H9 (cell line): ENCODE results near the gene TMEM119. TPM values are rescaled to one million over a fixed set of nuclear protein-coding genes. Genes with fewer than 3 reads are reported as not detected.

Source experiments
- DNase-seq: peaks from one replicate; pipeline ENCODE4 v3.0.0-alpha.2; 2017
- H2AFZ ChIP-seq: one replicate; pipeline ENCODE4 v1.6.1; 2013; ENCODE audit warnings: mild to moderate bottlenecking, low read length, control low read depth, moderate library complexity
- H2AK5ac ChIP-seq: 2 replicates; pipeline ENCODE4 v1.6.1; 2013; ENCODE audit warnings: low read length, control low read depth, mixed read lengths; ENCODE audit not compliant: insufficient read length
- H2BK120ac ChIP-seq: one replicate; pipeline ENCODE4 v1.6.1; 2013; ENCODE audit warnings: low read depth, mild to moderate bottlenecking, low read length, control low read depth, inconsistent platforms; ENCODE audit not compliant: poor library complexity, severe bottlenecking
- H2BK12ac ChIP-seq: 2 replicates; pipeline ENCODE4 v1.6.1; 2013; ENCODE audit warnings: low read length, control low read depth, mixed read lengths, low read depth; ENCODE audit not compliant: insufficient read length
- H2BK15ac ChIP-seq: 2 replicates; pipeline ENCODE4 v1.6.1; 2013; ENCODE audit warnings: low read depth, low read length, control low read depth
- H2BK20ac ChIP-seq: one replicate; pipeline ENCODE4 v1.6.1; 2013; ENCODE audit warnings: low read depth, mild to moderate bottlenecking, low read length, control low read depth, inconsistent platforms; ENCODE audit not compliant: poor library complexity, severe bottlenecking
- H2BK5ac ChIP-seq: 2 replicates; pipeline ENCODE4 v1.6.1; 2013; ENCODE audit warnings: low read length, control low read depth, mixed read lengths; ENCODE audit not compliant: insufficient read length
- H3K14ac ChIP-seq: 2 replicates; pipeline ENCODE4 v1.6.1; 2013; ENCODE audit warnings: low read length, control low read depth; ENCODE audit not compliant: insufficient read depth
- H3K18ac ChIP-seq: 2 replicates; pipeline ENCODE4 v1.6.1; 2013; ENCODE audit warnings: low read depth, mild to moderate bottlenecking, mixed read lengths, low read length, control low read depth; ENCODE audit not compliant: insufficient read length
- H3K23ac ChIP-seq: 2 replicates; pipeline ENCODE4 v1.6.1; 2013; ENCODE audit warnings: low read length, control low read depth, mixed read lengths, low read depth; ENCODE audit not compliant: insufficient read length
- H3K23me2 ChIP-seq: 2 replicates; pipeline ENCODE4 v1.6.1; 2013; ENCODE audit warnings: low read depth, mild to moderate bottlenecking, mixed read lengths, low read length, control low read depth; ENCODE audit not compliant: insufficient read length, poor library complexity, severe bottlenecking
- H3K27ac ChIP-seq: 2 replicates; pipeline ENCODE4 v1.5.1; 2013; ENCODE audit warnings: low read length, control low read depth, mixed read lengths, low read depth; ENCODE audit not compliant: insufficient read length
- H3K27me3 ChIP-seq: 2 replicates; pipeline ENCODE4 v1.6.1; 2013; ENCODE audit warnings: low read length, control low read depth, inconsistent platforms; ENCODE audit not compliant: insufficient read depth
- H3K4ac ChIP-seq: 2 replicates; pipeline ENCODE4 v1.6.1; 2013; ENCODE audit warnings: low read depth, mild to moderate bottlenecking, control low read depth, inconsistent platforms, low read length, moderate library complexity
- H3K4me1 ChIP-seq: 2 replicates; pipeline ENCODE4 v1.6.1; 2013; ENCODE audit warnings: low read length, control low read depth, inconsistent platforms; ENCODE audit not compliant: insufficient read depth
- H3K4me2 ChIP-seq: 2 replicates; pipeline ENCODE4 v1.6.1; 2013; ENCODE audit warnings: low read length, control low read depth, mixed read lengths; ENCODE audit not compliant: insufficient read length, insufficient read depth
- H3K56ac ChIP-seq: 2 replicates; pipeline ENCODE4 v1.6.1; 2013; ENCODE audit warnings: low read depth, mild to moderate bottlenecking, mixed read lengths, low read length, control low read depth; ENCODE audit not compliant: insufficient read length
- H3K79me1 ChIP-seq: 2 replicates; pipeline ENCODE4 v1.6.1; 2013; ENCODE audit warnings: low read depth, mild to moderate bottlenecking, moderate library complexity, low read length, control low read depth, inconsistent platforms; ENCODE audit not compliant: insufficient read depth, poor library complexity, severe bottlenecking
- H3K79me2 ChIP-seq: 2 replicates; pipeline ENCODE4 v1.6.1; 2013; ENCODE audit warnings: low read length, control low read depth, inconsistent platforms; ENCODE audit not compliant: insufficient read depth
- H3K9ac ChIP-seq: 2 replicates; pipeline ENCODE4 v1.6.1; 2013; ENCODE audit warnings: low read length, control low read depth, mixed read lengths; ENCODE audit not compliant: insufficient read length; ENCODE audit errors: extremely low read depth
- H3K9me3 ChIP-seq: one replicate; pipeline ENCODE4 v1.6.1; 2013; ENCODE audit warnings: low read depth, low read length, inconsistent platforms; ENCODE audit not compliant: control insufficient read depth
- H3T11ph ChIP-seq: one replicate; pipeline ENCODE4 v1.6.1; 2013; ENCODE audit warnings: mild to moderate bottlenecking, low read length, control low read depth, inconsistent platforms
- H4K20me1 ChIP-seq: one replicate; pipeline ENCODE4 v1.6.1; 2013; ENCODE audit not compliant: control insufficient read depth, insufficient read length, insufficient read depth
- H4K5ac ChIP-seq: 2 replicates; pipeline ENCODE4 v1.6.1; 2013; ENCODE audit warnings: low read depth, mild to moderate bottlenecking, mixed read lengths, low read length, control low read depth; ENCODE audit not compliant: insufficient read length
- H4K8ac ChIP-seq: replicated peaks from 2 replicates; pipeline ENCODE4 v1.6.1; 2013; ENCODE audit warnings: low read length, control low read depth, mixed read lengths, low read depth; ENCODE audit not compliant: insufficient read length
- H4K91ac ChIP-seq: 2 replicates; pipeline ENCODE4 v1.6.1; 2013; ENCODE audit warnings: low read depth, mild to moderate bottlenecking, moderate library complexity, mixed read lengths, low read length, control low read depth; ENCODE audit not compliant: insufficient read length
- H3K27ac Mint-ChIP-seq, 3 experiments: 2 replicates in 2 of 3; 3 replicates in 1 of 3; pipeline ENCODE4 v1.8.0; 2020 to 2021; ENCODE audit warnings: mixed read lengths in 3 of 3, mild to moderate bottlenecking in 1 of 3, moderate library complexity in 1 of 3
- H3K27me3 Mint-ChIP-seq: 2 replicates; pipeline ENCODE4 v1.8.0; 2021; ENCODE audit warnings: low read depth, mild to moderate bottlenecking, moderate library complexity, mixed read lengths
- H3K36me3 Mint-ChIP-seq, 3 experiments: 2 replicates in 2 of 3; 3 replicates in 1 of 3; pipeline ENCODE4 v1.8.0; 2020 to 2021; ENCODE audit warnings: low read depth in 3 of 3, mixed read lengths in 3 of 3; ENCODE audit not compliant: insufficient read depth in 1 of 3
- H3K4me1 Mint-ChIP-seq, 2 experiments: 2 replicates each; pipeline ENCODE4 v1.8.0; 2020; ENCODE audit warnings: mixed read lengths in 2 of 2
- H3K4me3 Mint-ChIP-seq, 2 experiments: 2 replicates in 1 of 2; 3 replicates in 1 of 2; pipeline ENCODE4 v1.8.0; 2020 to 2021; ENCODE audit warnings: mild to moderate bottlenecking in 2 of 2, mixed read lengths in 2 of 2, moderate library complexity in 1 of 2
- H3K9me3 Mint-ChIP-seq, 2 experiments: 2 replicates in 1 of 2; 3 replicates in 1 of 2; pipeline ENCODE4 v1.8.0; 2020; ENCODE audit warnings: mild to moderate bottlenecking in 2 of 2, mixed read lengths in 2 of 2, moderate library complexity in 1 of 2
- CTCF ChIP-seq: fragments of 200-600 bp; sonication (generic); conservative IDR thresholded peaks from 3 replicates; pipeline ENCODE4 v1.8.0; 2021; ENCODE audit warnings: antibody characterized with exemption, mild to moderate bottlenecking
- WGBS: extraction: QIAGEN DNeasy Blood & Tissue Kit; methylation state at CpG from one replicate; pipeline ENCODE4 v1.1.7; 2013; ENCODE audit warnings: missing lambda C conversion rate, low lambda C conversion rate, mixed read lengths; ENCODE audit not compliant: insufficient read length; ENCODE audit errors: extremely low coverage; 5-methylcytosine and 5-hydroxymethylcytosine counted together
- total RNA-seq: library from RNA; stranded (reverse); gene quantifications from 2 replicates; pipeline ENCODE4 v1.2.1, GENCODE V29; 2021

TMEM119 gene
- total RNA-seq, 1 experiment from 2014 or later = not detected

GRCh38 chr12:108642899-108643654, 45.2 kb upstream of the TMEM119 start:
- H3K4me1 Mint-ChIP-seq = peaks cover 41 to 46% of the 10 kb centered on the region in 2 experiments
- WGBS = no CpG with 5 or more reads among the region's 1 CpG

More at GRCh38 chr12:108642899-108643654, 45.2 kb upstream of the TMEM119 start:
- Histone ChIP-seq H4K8ac (no peak overlapping the region), H4K5ac (no peak overlapping the region), H3K18ac (no peak overlapping the region), H3K23ac (no peak overlapping the region), H4K91ac (no peak overlapping the region), H2BK120ac (no peak overlapping the region), H3K4me1 (no peaks in the 10 kb centered on the region; the same call in 1 of the 2 replicates), H3T11ph (no peak overlapping the region), H4K20me1 (no peaks in the 10 kb centered on the region), H3K27ac (no peak overlapping the region), H2BK15ac (no peak overlapping the region), H3K14ac (no peak overlapping the region), H2AK5ac (no peak overlapping the region), H3K27me3 (no peaks in the 10 kb centered on the region), H3K79me2 (no peaks in the 10 kb centered on the region), H3K56ac (no peak overlapping the region), H3K9ac (no peak overlapping the region), H3K23me2 (no peaks in the 10 kb centered on the region), H2AFZ (no peak overlapping the region), H3K9me3 (no peaks in the 10 kb centered on the region), H3K79me1 (no peaks in the 10 kb centered on the region), H3K4me2 (no peak overlapping the region), H2BK5ac (no peak overlapping the region), H3K4ac (no peak overlapping the region), H2BK12ac (no peak overlapping the region), H2BK20ac (no peak overlapping the region)
- no peaks in the 10 kb centered on the region for H3K9me3 Mint-ChIP-seq
- DNase-seq = no peak
- H3K36me3 Mint-ChIP-seq = peaks cover 10 to 44% (median 27%) of the 10 kb centered on the region in 3 experiments
- no peaks in the 10 kb centered on the region for H3K27me3 Mint-ChIP-seq
- TF ChIP-seq CTCF = no peak
- no peak overlapping the region for H3K4me3 Mint-ChIP-seq
- no peak overlapping the region for H3K27ac Mint-ChIP-seq
